Neuronal stem cell (in vitro differentiated cells): Measurements from ENCODE around the gene GPR160.

Experiments used
- DNase-seq: peaks from one replicate; pipeline ENCODE4 v3.0.0-alpha.2; 2013; ENCODE audit warnings: low spot score
- H2AFZ ChIP-seq: one replicate; pipeline ENCODE4 v1.6.1; 2013; ENCODE audit warnings: mild to moderate bottlenecking, low read length, inconsistent platforms
- H2AK5ac ChIP-seq: 2 replicates; pipeline ENCODE4 v1.6.1; 2013; ENCODE audit warnings: low read depth, mild to moderate bottlenecking, inconsistent platforms, low read length, moderate library complexity, mixed read lengths
- H2BK120ac ChIP-seq: 2 replicates; pipeline ENCODE4 v1.6.1; 2013; ENCODE audit warnings: low read depth, mild to moderate bottlenecking, inconsistent platforms, low read length, moderate library complexity, mixed read lengths
- H2BK12ac ChIP-seq: one replicate; pipeline ENCODE4 v1.6.1; 2013; ENCODE audit warnings: low read length, inconsistent platforms
- H2BK15ac ChIP-seq: 2 replicates; pipeline ENCODE4 v1.6.1; 2013; ENCODE audit warnings: mild to moderate bottlenecking, low read length, inconsistent platforms, mixed read lengths
- H2BK5ac ChIP-seq: one replicate; pipeline ENCODE4 v1.6.1; 2013; ENCODE audit warnings: inconsistent platforms, mild to moderate bottlenecking, low read length, moderate library complexity
- H3K14ac ChIP-seq: one replicate; pipeline ENCODE4 v1.6.1; 2013; ENCODE audit warnings: low read length, inconsistent platforms
- H3K18ac ChIP-seq: 2 replicates; pipeline ENCODE4 v1.6.1; 2013; ENCODE audit warnings: low read length, inconsistent platforms
- H3K23ac ChIP-seq: 2 replicates; pipeline ENCODE4 v1.6.1; 2013; ENCODE audit warnings: low read depth, mild to moderate bottlenecking, mixed read lengths, low read length, inconsistent platforms; ENCODE audit not compliant: poor library complexity
- H3K27ac ChIP-seq: replicated peaks from 3 replicates; pipeline ENCODE4 v1.5.1; 2013; ENCODE audit warnings: low read length, inconsistent platforms
- H3K27me3 ChIP-seq, 3 experiments: 2 replicates each; pipeline ENCODE4 v1.6.1; 2013; ENCODE audit warnings: low read length in 3 of 3, mild to moderate bottlenecking in 2 of 3, inconsistent platforms in 1 of 3, low read depth in 1 of 3, mixed read lengths in 1 of 3, moderate library complexity in 1 of 3; ENCODE audit not compliant: control insufficient read depth in 3 of 3, insufficient read depth in 3 of 3
- H3K36me3 ChIP-seq, 2 donors: replicated peaks in 1 of 2; 2 replicates each; pipeline ENCODE4 v1.6.1; 2013; ENCODE audit warnings: low read length in 2 of 2; ENCODE audit not compliant: control insufficient read depth in 2 of 2, insufficient read depth in 2 of 2
- H3K4ac ChIP-seq: 2 replicates; pipeline ENCODE4 v1.6.1; 2013; ENCODE audit warnings: inconsistent platforms, mild to moderate bottlenecking, low read length, moderate library complexity
- H3K4me1 ChIP-seq, 2 donors: 1 replicate in 1 of 2; 2 replicates in 1 of 2; pipeline ENCODE4 v1.6.1; 2013; ENCODE audit warnings: low read length in 2 of 2, low read depth in 1 of 2; ENCODE audit not compliant: control insufficient read depth in 2 of 2, insufficient read depth in 1 of 2
- H3K4me2 ChIP-seq: one replicate; pipeline ENCODE4 v1.6.1; 2013; ENCODE audit warnings: mild to moderate bottlenecking, low read length, inconsistent platforms; ENCODE audit not compliant: insufficient read depth, poor library complexity, severe bottlenecking
- H3K4me3 ChIP-seq, 2 donors: 2 replicates each; pipeline ENCODE4 v1.5.1; 2013; ENCODE audit warnings: low read length in 2 of 2, mild to moderate bottlenecking in 2 of 2, inconsistent platforms in 1 of 2, moderate library complexity in 1 of 2
- H3K79me1 ChIP-seq: one replicate; pipeline ENCODE4 v1.6.1; 2013; ENCODE audit warnings: low read depth, mild to moderate bottlenecking, inconsistent platforms, low read length, moderate library complexity
- H3K9ac ChIP-seq: one replicate; pipeline ENCODE4 v1.6.1; 2013; ENCODE audit warnings: mild to moderate bottlenecking, low read depth, low read length, inconsistent platforms; ENCODE audit not compliant: poor library complexity
- H3K9me3 ChIP-seq, 2 donors: replicated peaks in 1 of 2; 2 replicates each; pipeline versions ENCODE3 to v1.6.1; 2013; ENCODE audit warnings: low read length in 2 of 2, mild to moderate bottlenecking in 2 of 2, inconsistent platforms in 1 of 2, low read depth in 1 of 2, mixed read lengths in 1 of 2, moderate library complexity in 1 of 2; ENCODE audit not compliant: control insufficient read depth in 2 of 2, insufficient read depth in 1 of 2
- H4K8ac ChIP-seq: one replicate; pipeline ENCODE4 v1.6.1; 2013; ENCODE audit warnings: low read depth, mild to moderate bottlenecking, inconsistent platforms, low read length, moderate library complexity
- H4K91ac ChIP-seq: one replicate; pipeline ENCODE4 v1.6.1; 2013; ENCODE audit warnings: low read length, low read depth, mild to moderate bottlenecking, inconsistent platforms; ENCODE audit not compliant: poor library complexity
- WGBS, 2 donors: extraction: QIAGEN DNeasy Blood & Tissue Kit; methylation state at CpG; one replicate each; pipeline ENCODE4 v1.1.7; 2013; ENCODE audit warnings: missing lambda C conversion rate in 2 of 2, mixed read lengths in 1 of 2; ENCODE audit not compliant: insufficient read length in 2 of 2, insufficient replicate concordance in 1 of 2; ENCODE audit errors: extremely low coverage in 2 of 2; 5-methylcytosine and 5-hydroxymethylcytosine counted together

GPR160 gene

DNA sequence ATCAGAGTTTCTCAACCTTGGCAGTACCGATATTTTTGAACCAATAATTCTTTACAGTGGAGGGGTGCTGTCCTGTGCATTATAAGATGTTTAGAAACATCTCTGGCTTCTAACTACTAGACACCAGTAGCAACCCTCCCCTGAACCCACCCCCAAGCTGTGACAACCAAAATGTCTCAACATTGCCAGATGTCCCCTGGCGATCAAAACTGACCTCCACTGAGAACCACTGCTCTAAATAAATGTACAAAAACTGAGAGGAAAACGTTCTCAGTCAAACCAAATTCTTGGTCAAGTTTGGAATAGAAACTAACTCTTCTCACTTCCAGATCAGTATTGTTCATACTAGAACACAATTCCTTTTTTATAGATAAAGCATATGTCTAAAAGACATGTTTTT, 58.5 kb downstream of the GPR160 start:
- no peak overlapping the region for H3K27ac ChIP-seq
- H3K27me3 ChIP-seq, result no peaks in the 10 kb centered on the region
- no peak overlapping the region for H3K23ac ChIP-seq
- H2AK5ac ChIP-seq, result no peak overlapping the region
- no peak overlapping the region for H2BK12ac ChIP-seq
- H3K4me3 ChIP-seq, result no peak overlapping the region
- no peak for DNase-seq
- no peaks in the 10 kb centered on the region for H3K4me1 ChIP-seq
- no peak overlapping the region for H4K91ac ChIP-seq
- H2BK15ac ChIP-seq, result no peak overlapping the region
- H3K79me1 ChIP-seq, result no peaks in the 10 kb centered on the region
- H3K36me3 ChIP-seq, result peaks cover 11 to 97% of the 10 kb centered on the region in 2 donors
- no peak overlapping the region for H2BK120ac ChIP-seq
- H3K9me3 ChIP-seq, result no peaks in the 10 kb centered on the region
- H3K4me2 ChIP-seq, result no peak overlapping the region
- no peak overlapping the region for H3K4ac ChIP-seq
- H3K18ac ChIP-seq, result no peak overlapping the region
- H2AFZ ChIP-seq, result no peak overlapping the region
- no peak overlapping the region for H3K14ac ChIP-seq
- no peak overlapping the region for H2BK5ac ChIP-seq
- no CpG with 5 or more reads among the region's 3 CpGs for WGBS, 2 donors
- no peak overlapping the region for H3K9ac ChIP-seq
- H4K8ac ChIP-seq, result no peak overlapping the region

DNA sequence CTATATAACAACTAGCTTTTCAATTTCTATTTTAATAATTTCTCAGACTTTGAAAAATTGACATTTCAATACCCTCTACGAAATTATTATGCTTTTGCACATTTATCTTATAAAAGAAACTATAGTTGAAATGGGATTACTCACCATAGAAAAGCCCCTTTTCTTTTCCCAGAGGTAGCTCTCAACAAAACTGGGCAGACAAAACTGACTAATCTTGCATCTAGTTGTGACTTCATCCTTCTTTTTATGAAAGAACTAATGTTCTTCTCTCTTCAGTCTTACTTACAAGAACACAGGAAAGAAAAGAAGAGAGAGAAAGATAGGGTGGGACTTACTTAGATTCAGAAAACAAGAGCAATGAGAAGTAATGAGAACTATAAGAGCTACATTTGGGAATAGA, 61.0 kb downstream of the GPR160 start:
- H4K8ac ChIP-seq, result no peak overlapping the region
- no peak overlapping the region for H2AFZ ChIP-seq
- no peaks in the 10 kb centered on the region for H3K27me3 ChIP-seq
- no peak overlapping the region for H2BK120ac ChIP-seq
- no peak overlapping the region for H4K91ac ChIP-seq
- no peak overlapping the region for H3K23ac ChIP-seq
- H2BK15ac ChIP-seq, result no peak overlapping the region
- H2BK5ac ChIP-seq, result no peak overlapping the region
- H3K4ac ChIP-seq, result no peak overlapping the region
- no peaks in the 10 kb centered on the region for H3K9me3 ChIP-seq
- no peak for DNase-seq
- H2AK5ac ChIP-seq, result no peak overlapping the region
- no CpG with 5 or more reads among the region's 1 CpG for WGBS, 2 donors
- H3K4me1 ChIP-seq, result no peaks in the 10 kb centered on the region
- no peak overlapping the region for H3K14ac ChIP-seq
- peaks cover 19 to 100% of the 10 kb centered on the region in 2 donors for H3K36me3 ChIP-seq
- H2BK12ac ChIP-seq, result no peak overlapping the region
- H3K4me3 ChIP-seq, result no peak overlapping the region
- H3K4me2 ChIP-seq, result no peak overlapping the region
- no peak overlapping the region for H3K18ac ChIP-seq
- no peak overlapping the region for H3K9ac ChIP-seq
- H3K27ac ChIP-seq, result no peak overlapping the region
- H3K79me1 ChIP-seq, result peaks cover under 1% of the 10 kb centered on the region

DNA sequence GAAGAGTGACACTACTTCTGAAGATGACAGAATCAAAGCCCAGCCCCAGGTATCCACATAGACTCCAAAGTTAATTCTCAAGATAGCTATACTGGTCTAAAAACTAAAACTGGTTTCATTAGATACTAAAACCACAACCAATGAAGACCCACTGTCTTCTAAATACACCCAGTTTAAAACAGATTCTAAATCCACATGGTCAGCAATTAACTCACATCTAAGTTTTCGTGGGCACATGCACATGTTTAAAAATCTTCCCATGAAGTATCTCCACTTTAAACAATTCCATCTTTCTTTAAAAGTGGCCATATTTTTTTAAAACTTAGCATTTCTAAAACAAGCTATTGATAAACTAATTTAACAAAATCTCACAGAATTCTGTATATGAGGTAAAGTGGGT, 63.1 kb downstream of the GPR160 start:
- Histone ChIP-seq H2BK15ac (no peak overlapping the region), H4K8ac (no peak overlapping the region), H3K18ac (no peak overlapping the region), H2AK5ac (no peak overlapping the region), H4K91ac (no peak overlapping the region), H3K4ac (no peak overlapping the region), H3K4me3 (no peak overlapping the region), H3K27ac (no peak overlapping the region), H3K9me3 (no peaks in the 10 kb centered on the region), H3K9ac (no peak overlapping the region), H3K79me1 (peaks cover 1% of the 10 kb centered on the region), H2BK12ac (no peak overlapping the region), H3K14ac (no peak overlapping the region), H2AFZ (no peak overlapping the region), H3K23ac (no peak overlapping the region), H3K27me3 (no peaks in the 10 kb centered on the region), H3K4me1 (no peaks in the 10 kb centered on the region), H3K36me3 (peaks cover 15 to 98% of the 10 kb centered on the region in 2 donors), H2BK5ac (no peak overlapping the region), H3K4me2 (no peak overlapping the region), H2BK120ac (no peak overlapping the region)
- DNase-seq, result no peak
- no CpG with 5 or more reads among the region's 1 CpG for WGBS, 2 donors

DNA sequence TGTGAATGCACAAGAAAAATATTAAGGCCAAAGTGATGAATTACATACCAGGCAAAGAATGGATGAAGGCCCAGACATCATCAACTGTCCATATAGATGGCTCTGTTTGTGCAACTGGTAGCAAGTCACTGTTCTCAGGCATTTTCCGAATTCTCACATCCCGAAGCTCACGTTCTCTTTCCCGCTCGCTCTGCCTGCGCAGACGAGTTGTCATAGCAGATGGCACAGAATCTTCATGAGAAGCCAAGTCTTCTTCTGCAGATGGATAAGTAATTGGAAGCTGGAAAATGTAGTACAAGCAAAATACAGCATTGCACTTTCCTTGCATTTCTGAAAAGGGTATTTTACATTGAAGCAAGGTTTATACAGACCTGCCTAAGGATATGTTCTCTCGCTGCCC, 64.6 kb downstream of the GPR160 start:
- Histone ChIP-seq H3K4me2 (no peak overlapping the region), H3K27ac (no peak overlapping the region), H2AFZ (no peak overlapping the region), H3K27me3 (no peaks in the 10 kb centered on the region), H2BK12ac (no peak overlapping the region), H3K23ac (no peak overlapping the region), H3K18ac (no peak overlapping the region), H3K79me1 (peaks cover 1% of the 10 kb centered on the region), H3K9me3 (no peaks in the 10 kb centered on the region), H2BK15ac (no peak overlapping the region), H3K4me3 (no peak overlapping the region), H3K14ac (no peak overlapping the region), H3K9ac (no peak overlapping the region), H4K8ac (no peak overlapping the region), H3K4me1 (no peaks in the 10 kb centered on the region), H3K36me3 (peaks cover 11 to 95% of the 10 kb centered on the region in 2 donors), H2BK5ac (no peak overlapping the region), H3K4ac (no peak overlapping the region), H2BK120ac (no peak overlapping the region), H2AK5ac (no peak overlapping the region), H4K91ac (no peak overlapping the region)
- WGBS, 2 donors, result no CpG with 5 or more reads among the region's 8 CpGs
- DNase-seq, result no peak
